CD4-positive, alpha-beta T cell (primary cell): ENCODE results near the gene MRPS12. TPM values are rescaled to one million over a fixed set of nuclear protein-coding genes. Genes with fewer than 3 reads are reported as not detected.

ENCODE experiments used
- ATAC-seq: fragments of 200-7000 bp; cut with Tn5 transposase; one replicate; pipeline ENCODE4 v1.10.0; 2022; ENCODE audit warnings: mild to moderate bottlenecking; ENCODE audit not compliant: poor library complexity
- CTCF ChIA-PET: fragments of 350-600 bp; sonication (Branson Sonifier 250); formaldehyde crosslinking; loops from one replicate; lab custom pipeline; 2021; ENCODE audit warnings: antibody characterized with exemption, inconsistent platforms; lab: Charles Lee
- POLR2A ChIA-PET: fragments of 350-600 bp; sonication (Branson Sonifier 250); formaldehyde crosslinking; loops from one replicate; lab custom pipeline; 2021; ENCODE audit warnings: antibody characterized with exemption, inconsistent platforms; lab: Charles Lee
- DNase-seq, 14 experiments: peaks; one replicate each; pipeline ENCODE4 v3.0.0-alpha.2; 2013 to 2020; ENCODE audit warnings: mixed read lengths in 2 of 14
- H3K27ac ChIP-seq, 2 donors: one replicate each; pipeline versions ENCODE4 v1.5.1 to v1.7.0; 2013; ENCODE audit warnings: low read length in 2 of 2, low read depth in 1 of 2, mild to moderate bottlenecking in 1 of 2
- H3K27me3 ChIP-seq, 2 experiments: 1 replicate in 1 of 2; 2 replicates in 1 of 2; pipeline versions ENCODE4 v1.6.1 to v1.7.0; 2013; ENCODE audit warnings: low read length in 2 of 2, control low read depth in 1 of 2, mild to moderate bottlenecking in 1 of 2, moderate library complexity in 1 of 2; ENCODE audit not compliant: insufficient read depth in 2 of 2, control insufficient read depth in 1 of 2
- H3K36me3 ChIP-seq: one replicate; pipeline ENCODE4 v1.6.1; 2013; ENCODE audit warnings: low read length, control low read depth; ENCODE audit not compliant: insufficient read depth
- H3K4me1 ChIP-seq: one replicate; pipeline ENCODE4 v1.6.1; 2013; ENCODE audit warnings: low read length, control low read depth; ENCODE audit not compliant: insufficient read depth
- H3K4me3 ChIP-seq: one replicate; pipeline ENCODE4 v1.5.1; 2013; ENCODE audit warnings: mild to moderate bottlenecking, low read length, moderate library complexity
- H3K9me3 ChIP-seq, 2 experiments: 1 replicate in 1 of 2; 2 replicates in 1 of 2; pipeline versions ENCODE4 v1.6.1 to v1.7.0; 2013; ENCODE audit warnings: low read length in 2 of 2, mild to moderate bottlenecking in 2 of 2, control low read depth in 1 of 2, moderate library complexity in 1 of 2; ENCODE audit not compliant: control insufficient read depth in 1 of 2, insufficient read depth in 1 of 2
- H3K27ac Mint-ChIP-seq: one replicate; pipeline ENCODE4 v1.8.0; 2020; ENCODE audit warnings: mixed read lengths
- H3K27me3 Mint-ChIP-seq: one replicate; pipeline ENCODE4 v1.8.0; 2021; ENCODE audit warnings: mixed read lengths
- H3K36me3 Mint-ChIP-seq: one replicate; pipeline ENCODE4 v1.8.0; 2021; ENCODE audit warnings: low read depth, mixed read lengths
- H3K4me1 Mint-ChIP-seq: one replicate; pipeline ENCODE4 v1.8.0; 2021; ENCODE audit warnings: low read depth, mixed read lengths
- H3K4me3 Mint-ChIP-seq: one replicate; pipeline ENCODE4 v1.8.0; 2020; ENCODE audit warnings: mild to moderate bottlenecking, mixed read lengths
- H3K9me3 Mint-ChIP-seq: one replicate; pipeline ENCODE4 v1.8.0; 2020; ENCODE audit warnings: mixed read lengths
- intact Hi-C, 2 experiments: fragments of 100-400 bp; cut with DNase I in 1 of 2; cut with micrococcal nuclease in 1 of 2; formaldehyde crosslinking; loops; one replicate each; pipeline versions ENCODE4 v1.15.1 to v1.9.0; 2023 to 2025; cut with DNase I, micrococcal nuclease
- total RNA-seq, 174 experiments: library from RNA in 2 of 174; stranded (reverse) in 2 of 174; gene quantifications; one replicate each; pipeline ENCODE4 v1.2.3 and lab custom pipeline; 2021 to 2026
- TF ChIP-seq, protein P1 (sequence below): fragments of 200-600 bp; IDR thresholded peaks from one replicate; pipeline ENCODE4 v1.8.0; 2022; ENCODE audit warnings: antibody characterized with exemption, mild to moderate bottlenecking

The MRPS12 gene
- total RNA-seq, 2 experiments from 2014 or later: 13.7 to 15.4 TPM

DNA sequence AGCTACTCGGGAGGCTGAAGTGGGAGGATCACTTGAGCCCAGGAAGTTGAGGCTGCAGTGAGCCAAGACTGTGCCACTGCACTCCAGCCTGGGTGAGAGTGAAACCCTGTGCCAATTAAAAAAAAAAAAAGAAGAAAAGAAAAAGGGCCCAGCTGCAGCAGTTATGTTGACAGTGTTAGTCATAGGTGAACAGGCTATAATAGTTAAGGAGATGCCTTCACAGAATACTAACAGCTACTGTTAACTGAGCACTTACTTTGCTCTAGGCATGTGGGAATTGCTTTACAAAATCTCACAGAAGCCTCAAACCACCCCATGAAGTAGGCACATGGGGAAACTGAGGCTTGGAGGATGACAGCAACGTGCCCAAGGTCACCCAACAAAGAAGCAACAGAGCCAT, 40.9 kb downstream of the MRPS12 start:
- peaks cover 10% of the 10 kb centered on the region for H3K4me1 ChIP-seq
- no peak for DNase-seq
- TF ChIP-seq, protein P1, sequence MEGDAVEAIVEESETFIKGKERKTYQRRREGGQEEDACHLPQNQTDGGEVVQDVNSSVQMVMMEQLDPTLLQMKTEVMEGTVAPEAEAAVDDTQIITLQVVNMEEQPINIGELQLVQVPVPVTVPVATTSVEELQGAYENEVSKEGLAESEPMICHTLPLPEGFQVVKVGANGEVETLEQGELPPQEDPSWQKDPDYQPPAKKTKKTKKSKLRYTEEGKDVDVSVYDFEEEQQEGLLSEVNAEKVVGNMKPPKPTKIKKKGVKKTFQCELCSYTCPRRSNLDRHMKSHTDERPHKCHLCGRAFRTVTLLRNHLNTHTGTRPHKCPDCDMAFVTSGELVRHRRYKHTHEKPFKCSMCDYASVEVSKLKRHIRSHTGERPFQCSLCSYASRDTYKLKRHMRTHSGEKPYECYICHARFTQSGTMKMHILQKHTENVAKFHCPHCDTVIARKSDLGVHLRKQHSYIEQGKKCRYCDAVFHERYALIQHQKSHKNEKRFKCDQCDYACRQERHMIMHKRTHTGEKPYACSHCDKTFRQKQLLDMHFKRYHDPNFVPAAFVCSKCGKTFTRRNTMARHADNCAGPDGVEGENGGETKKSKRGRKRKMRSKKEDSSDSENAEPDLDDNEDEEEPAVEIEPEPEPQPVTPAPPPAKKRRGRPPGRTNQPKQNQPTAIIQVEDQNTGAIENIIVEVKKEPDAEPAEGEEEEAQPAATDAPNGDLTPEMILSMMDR: no peak
- no peak overlapping the region for H3K4me3 Mint-ChIP-seq
- intact Hi-C loops: no loop called here
- ChIA-PET CTCF (interaction anchor here (0.7 kb wide), 1 partner anchor 1170 kb away, joined by 3 read pairs; no protein-coding TSS in a partner anchor), POLR2A (no interaction called here)
- H3K36me3 Mint-ChIP-seq: no peaks in the 10 kb centered on the region
- H3K36me3 ChIP-seq: no peaks in the 10 kb centered on the region
- H3K27ac ChIP-seq: no peak overlapping the region
- H3K9me3 ChIP-seq: peaks cover 0 to 7% of the 10 kb centered on the region in 2 experiments
- H3K27me3 ChIP-seq: peaks cover 14 to 21% of the 10 kb centered on the region in 2 experiments
- no peak overlapping the region for H3K4me3 ChIP-seq
- no peaks in the 10 kb centered on the region for H3K9me3 Mint-ChIP-seq
- H3K4me1 Mint-ChIP-seq: peaks cover 9% of the 10 kb centered on the region
- no peak overlapping the region for H3K27ac Mint-ChIP-seq
- H3K27me3 Mint-ChIP-seq: peaks cover 26% of the 10 kb centered on the region
- no peak for ATAC-seq

GRCh38 chr19:38974624-38975213, 44.0 kb downstream of the MRPS12 start:
- ATAC-seq: no peak
- Mint-ChIP-seq H3K27me3 (peaks cover 40% of the 10 kb centered on the region), H3K4me3 (no peak overlapping the region), H3K27ac (no peak overlapping the region), H3K4me1 (peaks cover 9% of the 10 kb centered on the region), H3K9me3 (no peaks in the 10 kb centered on the region), H3K36me3 (no peaks in the 10 kb centered on the region)
- Histone ChIP-seq H3K9me3 (peaks cover 0 to 7% of the 10 kb centered on the region in 2 experiments), H3K27me3 (peaks cover 16 to 22% of the 10 kb centered on the region in 2 experiments), H3K4me3 (no peak overlapping the region), H3K4me1 (peaks cover 10% of the 10 kb centered on the region), H3K27ac (no peak overlapping the region), H3K36me3 (no peaks in the 10 kb centered on the region)
- intact Hi-C loops: no loop called here
- ChIA-PET POLR2A (no interaction called here), CTCF (interaction anchor here (0.6 to 1.3 kb wide), 2 partner anchors 12 to 455 kb away, joined by 3 to 4 read pairs; no protein-coding TSS in a partner anchor)
- no peak for DNase-seq
- TF ChIP-seq, protein P1: no peak

DNA sequence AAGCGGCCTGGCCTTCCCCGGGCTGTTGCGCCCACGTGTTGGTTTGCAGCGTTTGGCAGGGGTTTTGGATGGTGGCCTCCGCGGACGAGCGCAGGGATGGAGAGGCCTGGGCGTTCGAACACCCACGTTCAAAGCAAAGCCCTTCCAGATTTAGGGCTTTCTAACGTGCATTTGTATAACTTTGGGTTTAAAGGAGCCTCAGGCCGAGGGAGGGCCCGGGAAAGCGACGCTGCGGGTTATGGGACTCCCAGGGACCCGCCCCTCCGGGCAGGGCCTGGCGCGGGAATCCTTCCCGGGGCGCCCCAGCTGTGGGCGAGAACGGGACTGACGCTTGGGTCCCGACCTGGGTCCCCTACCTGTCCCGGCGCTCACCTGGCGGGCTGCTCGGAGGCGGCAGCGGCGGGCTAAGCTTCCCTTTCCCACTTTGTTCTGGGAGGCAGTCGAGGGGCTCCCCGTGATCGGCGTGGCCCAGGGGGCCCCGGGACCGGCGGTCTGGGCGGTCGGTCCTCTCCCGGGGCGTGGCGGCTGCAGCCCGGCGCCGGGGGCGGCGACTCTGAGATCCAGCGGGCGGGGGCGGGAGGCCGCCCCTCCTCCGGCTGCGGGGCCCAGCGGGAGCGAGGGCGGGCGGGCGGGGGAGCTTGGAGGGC, 44.6 kb downstream of the MRPS12 start, which contains the start of gene FBXO17:
FBXO17 (minus strand) TSS at position 529 of the 647 bp plus-strand sequence. CDS start 25,423 bp downstream, outside the sequence.
- Histone ChIP-seq H3K4me3 (no peak within 1 kb of the TSS), H3K9me3 (peaks cover 0 to 7% of the 10 kb centered on the region in 2 experiments), H3K27ac (no peak within 1 kb of the TSS), H3K27me3 (peaks cover 16 to 22% of the 10 kb centered on the region in 2 experiments), H3K4me1 (peaks cover 10% of the 10 kb centered on the region), H3K36me3 (no peaks in the 10 kb centered on the region)
- ChIA-PET POLR2A (no interaction called here), CTCF (interaction anchor here (1.3 kb wide), 1 partner anchor 13 kb away, joined by 3 read pairs; no protein-coding TSS in a partner anchor)
- no peaks in the 10 kb centered on the region for H3K9me3 Mint-ChIP-seq
- no peak for ATAC-seq
- TF ChIP-seq, protein P1: no peak
- H3K27me3 Mint-ChIP-seq: peaks cover 44% of the 10 kb centered on the region
- no peak within 1 kb of the TSS for H3K27ac Mint-ChIP-seq
- H3K36me3 Mint-ChIP-seq: no peaks in the 10 kb centered on the region
- intact Hi-C loops: no loop called here
- DNase-seq: no peak
- H3K4me3 Mint-ChIP-seq: no peak within 1 kb of the TSS
- peaks cover 9% of the 10 kb centered on the region for H3K4me1 Mint-ChIP-seq
